ENCODE results near the gene TSPAN5.

TSPAN5 gene

GRCh38 chr4:98691588-98691987 lies 33.2 kb upstream of the TSPAN5 start:
- in situ Hi-C loops (cut with MboI; ENCODE audit: low pct_unique_long_range_greater_than_20kb, low sequenced_read_pairs, unreplicated experiment) = no loop called here
- DNase-seq (ENCODE audit: low spot score) = no peak
- TF ChIP-seq CTCF (IDR thresholded peaks at IDR 0.05; ENCODE audit: extremely low read depth, insufficient read depth, missing control alignments) = no peak

GRCh38 chr4:98689507-98690174 lies 31.2 kb upstream of the TSPAN5 start:
- no peak for TF ChIP-seq CTCF (IDR thresholded peaks at IDR 0.05; ENCODE audit: extremely low read depth, insufficient read depth, missing control alignments)
- in situ Hi-C loops (cut with MboI; ENCODE audit: low pct_unique_long_range_greater_than_20kb, low sequenced_read_pairs, unreplicated experiment) = no loop called here
- DNase-seq (ENCODE audit: low spot score) = no peak

GRCh38 chr4:98688411-98689290 lies 30.2 kb upstream of the TSPAN5 start:
- in situ Hi-C loops (cut with MboI; ENCODE audit: low pct_unique_long_range_greater_than_20kb, low sequenced_read_pairs, unreplicated experiment) = no loop called here
- no peak for TF ChIP-seq CTCF (IDR thresholded peaks at IDR 0.05; ENCODE audit: extremely low read depth, insufficient read depth, missing control alignments)
- no peak for DNase-seq (ENCODE audit: low spot score)

GRCh38 chr4:98687876-98688275 lies 29.5 kb upstream of the TSPAN5 start:
- no peak for TF ChIP-seq CTCF (IDR thresholded peaks at IDR 0.05; ENCODE audit: extremely low read depth, insufficient read depth, missing control alignments)
- in situ Hi-C loops (cut with MboI; ENCODE audit: low pct_unique_long_range_greater_than_20kb, low sequenced_read_pairs, unreplicated experiment) = no loop called here
- no peak for DNase-seq (ENCODE audit: low spot score)

- DNase-seq (ENCODE audit: low spot score) = no peak
- no peak for TF ChIP-seq CTCF (IDR thresholded peaks at IDR 0.05; ENCODE audit: extremely low read depth, insufficient read depth, missing control alignments)
- in situ Hi-C loops (cut with MboI; ENCODE audit: low pct_unique_long_range_greater_than_20kb, low sequenced_read_pairs, unreplicated experiment) = no loop called here
Observed at GRCh38 chr4:98686847-98687246, 28.4 kb upstream of the TSPAN5 start.

- in situ Hi-C loops (cut with MboI; ENCODE audit: low pct_unique_long_range_greater_than_20kb, low sequenced_read_pairs, unreplicated experiment) = no loop called here
- no peak for DNase-seq (ENCODE audit: low spot score)
- TF ChIP-seq CTCF (IDR thresholded peaks at IDR 0.05; ENCODE audit: extremely low read depth, insufficient read depth, missing control alignments) = no peak
Observed at GRCh38 chr4:98686043-98686707, 27.8 kb upstream of the TSPAN5 start.
